Endodermal cell (in vitro differentiated cells): Measurements from ENCODE around the gene PTPRR. TPM values are rescaled to one million over a fixed set of nuclear protein-coding genes. Genes with fewer than 3 reads are reported as not detected.

Experiments
- DNase-seq: peaks from one replicate; pipeline ENCODE4 v3.0.0-alpha.2; 2017
- H3K27ac ChIP-seq: 2 replicates; pipeline ENCODE4 v1.5.1; 2013; ENCODE audit warnings: mild to moderate bottlenecking, low read depth, low read length, moderate library complexity
- H3K27me3 ChIP-seq: 2 replicates; pipeline ENCODE4 v1.6.1; 2013; ENCODE audit warnings: mild to moderate bottlenecking, low read length, moderate library complexity; ENCODE audit not compliant: insufficient read depth, control insufficient read depth, poor library complexity, severe bottlenecking
- H3K36me3 ChIP-seq: 2 replicates; pipeline ENCODE4 v1.7.0; 2013; ENCODE audit warnings: mild to moderate bottlenecking, low read length, moderate library complexity; ENCODE audit not compliant: control insufficient read depth, insufficient read depth
- H3K4me1 ChIP-seq: one replicate; pipeline ENCODE4 v1.7.0; 2013; ENCODE audit warnings: low read length; ENCODE audit not compliant: control insufficient read depth, insufficient read depth
- H3K4me3 ChIP-seq: 2 replicates; pipeline ENCODE4 v1.5.1; 2013; ENCODE audit warnings: mild to moderate bottlenecking, low read length, moderate library complexity
- H3K9ac ChIP-seq: 2 replicates; pipeline ENCODE4 v1.6.1; 2013; ENCODE audit warnings: mild to moderate bottlenecking, low read length, moderate library complexity; ENCODE audit not compliant: poor library complexity, severe bottlenecking; ENCODE audit errors: extremely low read depth
- H3K9me3 ChIP-seq: 2 replicates; pipeline ENCODE4 v1.6.1; 2013; ENCODE audit warnings: mild to moderate bottlenecking, low read length, moderate library complexity; ENCODE audit not compliant: control insufficient read depth
- H3K27ac Mint-ChIP-seq: 2 replicates; pipeline ENCODE4 v1.8.0; 2020; ENCODE audit warnings: mixed read lengths
- H3K27me3 Mint-ChIP-seq: 2 replicates; pipeline ENCODE4 v1.8.0; 2021; ENCODE audit warnings: mild to moderate bottlenecking, mixed read lengths; ENCODE audit not compliant: insufficient read depth
- H3K36me3 Mint-ChIP-seq: 2 replicates; pipeline ENCODE4 v1.8.0; 2020; ENCODE audit warnings: low read depth, mixed read lengths
- H3K4me1 Mint-ChIP-seq: 2 replicates; pipeline ENCODE4 v1.8.0; 2020; ENCODE audit warnings: mixed read lengths
- H3K4me3 Mint-ChIP-seq: 2 replicates; pipeline ENCODE4 v1.8.0; 2020; ENCODE audit warnings: mild to moderate bottlenecking, moderate library complexity, mixed read lengths
- H3K9me3 Mint-ChIP-seq: 2 replicates; pipeline ENCODE4 v1.8.0; 2020; ENCODE audit warnings: mild to moderate bottlenecking, mixed read lengths
- WGBS, 2 experiments: methylation state at CpG; one replicate each; pipeline versions ENCODE4 v1.1.5 to v1.1.7; 2013; ENCODE audit warnings: missing lambda C conversion rate in 2 of 2, mixed read lengths in 1 of 2; ENCODE audit not compliant: insufficient coverage in 1 of 2, insufficient read length in 1 of 2; 5-methylcytosine and 5-hydroxymethylcytosine counted together
- total RNA-seq, 2 donors: library from RNA; stranded (reverse); fragmentation: NEBNext Ultra II Directional in 1 of 2; extraction: Animal tissue kit (Norgen Biotek cat#: 25700) in 1 of 2; gene quantifications; 2 replicates in 1 of 2; 3 replicates in 1 of 2; pipeline ENCODE4 v1.2.1, GENCODE V29; 2021
- TF ChIP-seq, protein P1 (sequence below): fragments of 200-600 bp; sonication (generic); conservative IDR thresholded peaks from 2 replicates; pipeline ENCODE4 v1.5.0; 2021; ENCODE audit warnings: antibody characterized with exemption, mild to moderate bottlenecking

PTPRR gene
- total RNA-seq, 2 donors from 2014 or later, result 0.27 to 0.40 TPM

- whole genome bisulfite sequencing, 2 experiments, result 83 to 94% methylated on average over 2 of the region's 2 CpGs
Measured at GRCh38 chr12:70907412-70907811, 13.1 kb downstream of the PTPRR start.

DNA sequence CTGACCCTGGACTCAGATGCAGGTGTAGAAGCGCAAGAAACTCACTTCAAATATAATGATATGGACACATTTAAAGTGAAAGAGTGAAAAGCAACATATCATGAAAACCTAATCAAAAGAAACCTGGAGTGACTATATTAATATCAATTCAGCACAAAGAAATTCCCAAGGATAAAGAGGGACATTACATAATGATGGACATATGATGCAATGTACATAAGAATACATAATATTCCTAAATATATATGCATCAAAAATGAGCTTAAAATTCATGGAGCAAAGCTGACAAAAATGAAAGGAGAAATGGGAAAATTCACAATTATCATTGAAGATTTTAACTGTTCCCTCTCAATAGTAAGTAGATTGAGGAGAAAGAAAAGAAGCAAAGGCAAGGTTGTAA, 24.6 kb downstream of the PTPRR start:
- H3K27ac Mint-ChIP-seq, result no peak overlapping the region
- no peaks in the 10 kb centered on the region for H3K27me3 ChIP-seq
- no peaks in the 10 kb centered on the region for H3K27me3 Mint-ChIP-seq
- no peaks in the 10 kb centered on the region for H3K9me3 ChIP-seq
- no peaks in the 10 kb centered on the region for H3K36me3 Mint-ChIP-seq
- TF ChIP-seq, protein P1, sequence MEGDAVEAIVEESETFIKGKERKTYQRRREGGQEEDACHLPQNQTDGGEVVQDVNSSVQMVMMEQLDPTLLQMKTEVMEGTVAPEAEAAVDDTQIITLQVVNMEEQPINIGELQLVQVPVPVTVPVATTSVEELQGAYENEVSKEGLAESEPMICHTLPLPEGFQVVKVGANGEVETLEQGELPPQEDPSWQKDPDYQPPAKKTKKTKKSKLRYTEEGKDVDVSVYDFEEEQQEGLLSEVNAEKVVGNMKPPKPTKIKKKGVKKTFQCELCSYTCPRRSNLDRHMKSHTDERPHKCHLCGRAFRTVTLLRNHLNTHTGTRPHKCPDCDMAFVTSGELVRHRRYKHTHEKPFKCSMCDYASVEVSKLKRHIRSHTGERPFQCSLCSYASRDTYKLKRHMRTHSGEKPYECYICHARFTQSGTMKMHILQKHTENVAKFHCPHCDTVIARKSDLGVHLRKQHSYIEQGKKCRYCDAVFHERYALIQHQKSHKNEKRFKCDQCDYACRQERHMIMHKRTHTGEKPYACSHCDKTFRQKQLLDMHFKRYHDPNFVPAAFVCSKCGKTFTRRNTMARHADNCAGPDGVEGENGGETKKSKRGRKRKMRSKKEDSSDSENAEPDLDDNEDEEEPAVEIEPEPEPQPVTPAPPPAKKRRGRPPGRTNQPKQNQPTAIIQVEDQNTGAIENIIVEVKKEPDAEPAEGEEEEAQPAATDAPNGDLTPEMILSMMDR, result no peak
- no peak for DNase-seq
- no peak overlapping the region for H3K4me3 Mint-ChIP-seq
- H3K4me3 ChIP-seq, result no peak overlapping the region
- H3K27ac ChIP-seq, result no peak overlapping the region
- 100% methylated on average over 1 of the region's 1 CpG; no CpG with 5 or more reads in 1 of the 2 experiments for WGBS, 2 experiments
- H3K36me3 ChIP-seq, result no peaks in the 10 kb centered on the region
- H3K4me1 ChIP-seq, result peaks cover 3% of the 10 kb centered on the region
- peaks cover 5% of the 10 kb centered on the region for H3K9me3 Mint-ChIP-seq
- H3K4me1 Mint-ChIP-seq, result no peaks in the 10 kb centered on the region
- H3K9ac ChIP-seq, result no peak overlapping the region

More at GRCh38 chr12:70907412-70907811, 13.1 kb downstream of the PTPRR start:
- no peak overlapping the region for H3K9ac ChIP-seq
- no peaks in the 10 kb centered on the region for H3K9me3 Mint-ChIP-seq
- H3K27me3 Mint-ChIP-seq, result no peaks in the 10 kb centered on the region
- no peak for DNase-seq
- no peak overlapping the region for H3K4me3 Mint-ChIP-seq
- TF ChIP-seq, protein P1, result no peak
- no peaks in the 10 kb centered on the region for H3K4me1 Mint-ChIP-seq
- no peaks in the 10 kb centered on the region for H3K9me3 ChIP-seq
- no peaks in the 10 kb centered on the region for H3K4me1 ChIP-seq
- no peaks in the 10 kb centered on the region for H3K27me3 ChIP-seq
- no peaks in the 10 kb centered on the region for H3K36me3 Mint-ChIP-seq
- no peak overlapping the region for H3K4me3 ChIP-seq
- no peaks in the 10 kb centered on the region for H3K36me3 ChIP-seq
- H3K27ac Mint-ChIP-seq, result no peak overlapping the region
- H3K27ac ChIP-seq, result no peak overlapping the region

DNA sequence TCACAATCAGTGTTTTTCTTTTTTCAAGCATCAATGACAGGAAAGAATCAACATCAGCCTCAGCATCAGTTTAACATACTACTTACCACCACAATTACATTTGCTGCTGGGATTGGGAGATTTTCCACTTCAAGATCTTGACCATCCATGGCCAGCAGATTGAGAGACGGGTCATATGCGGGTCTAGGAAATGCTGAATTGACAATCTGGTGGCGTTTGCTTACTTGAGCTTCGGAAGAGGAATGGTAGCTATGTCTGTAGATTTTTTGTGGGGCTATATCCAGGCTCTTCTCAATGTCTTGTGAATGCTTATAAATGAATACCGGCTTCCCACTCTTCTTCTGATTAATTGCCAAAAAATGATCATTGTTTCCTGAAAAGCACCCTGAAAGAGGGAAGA, 27.9 kb downstream of the PTPRR start:
- Histone ChIP-seq H3K9ac (no peak overlapping the region), H3K27ac (no peak overlapping the region), H3K4me3 (no peak overlapping the region), H3K9me3 (no peaks in the 10 kb centered on the region), H3K4me1 (peaks cover 3% of the 10 kb centered on the region), H3K36me3 (no peaks in the 10 kb centered on the region), H3K27me3 (no peaks in the 10 kb centered on the region)
- Mint-ChIP-seq H3K9me3 (peaks cover 5% of the 10 kb centered on the region), H3K4me3 (no peak overlapping the region), H3K36me3 (no peaks in the 10 kb centered on the region), H3K4me1 (no peaks in the 10 kb centered on the region), H3K27ac (no peak overlapping the region), H3K27me3 (no peaks in the 10 kb centered on the region)
- TF ChIP-seq, protein P1, result no peak
- WGBS, 2 experiments, result 87 to 93% methylated on average over 5 of the region's 5 CpGs
- DNase-seq, result no peak
